GM19467 (cell line): ENCODE measurements around the gene MRPS34.

ENCODE experiments used
- ATAC-seq: cut with Tn5 transposase; IDR thresholded peaks from one replicate; pipeline ENCODE4 v1.9.1; 2021; ENCODE audit warnings: mild to moderate bottlenecking, moderate library complexity; ENCODE audit not compliant: unreplicated experiment

The MRPS34 gene

DNA sequence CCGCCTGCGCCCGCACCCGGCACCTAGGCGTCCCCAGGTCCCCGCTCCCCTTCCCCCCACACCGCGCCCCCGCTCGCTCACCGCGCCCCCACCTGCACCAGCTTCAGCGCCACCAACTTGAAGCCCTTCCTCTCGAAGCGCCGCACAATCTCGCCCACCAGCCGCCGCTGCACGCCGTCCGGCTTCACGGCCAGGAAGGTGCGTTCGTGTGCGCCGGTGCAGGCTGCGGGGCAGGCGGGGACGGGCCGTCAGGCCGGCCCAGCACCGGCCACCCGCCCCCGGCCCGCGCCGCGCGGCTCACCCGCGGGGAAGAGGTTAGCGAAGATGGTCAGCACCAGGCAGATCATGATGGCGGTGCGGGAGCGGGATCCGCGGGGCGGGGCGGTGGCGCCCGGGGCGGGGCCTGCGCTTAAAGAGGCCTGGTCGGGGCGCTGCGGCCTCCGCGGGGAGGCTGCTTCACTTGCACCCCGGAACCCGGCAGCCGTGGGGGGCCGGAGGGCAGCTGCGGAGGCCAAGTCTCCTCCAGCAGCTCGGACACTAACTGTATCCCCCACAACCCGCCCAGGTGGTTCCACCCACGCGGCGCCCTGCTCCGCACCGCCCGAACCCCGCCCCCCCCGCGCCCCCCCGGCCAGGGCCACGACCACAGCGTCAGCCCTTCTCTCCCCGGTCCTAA, 1.6 kb downstream of the MRPS34 start, which contains the start of gene NME3:
NME3 (minus strand) TSS at position 356 of the 676 bp plus-strand sequence; CDS start at position 347, 9 bp downstream.
- ATAC-seq, result no peak

DNA sequence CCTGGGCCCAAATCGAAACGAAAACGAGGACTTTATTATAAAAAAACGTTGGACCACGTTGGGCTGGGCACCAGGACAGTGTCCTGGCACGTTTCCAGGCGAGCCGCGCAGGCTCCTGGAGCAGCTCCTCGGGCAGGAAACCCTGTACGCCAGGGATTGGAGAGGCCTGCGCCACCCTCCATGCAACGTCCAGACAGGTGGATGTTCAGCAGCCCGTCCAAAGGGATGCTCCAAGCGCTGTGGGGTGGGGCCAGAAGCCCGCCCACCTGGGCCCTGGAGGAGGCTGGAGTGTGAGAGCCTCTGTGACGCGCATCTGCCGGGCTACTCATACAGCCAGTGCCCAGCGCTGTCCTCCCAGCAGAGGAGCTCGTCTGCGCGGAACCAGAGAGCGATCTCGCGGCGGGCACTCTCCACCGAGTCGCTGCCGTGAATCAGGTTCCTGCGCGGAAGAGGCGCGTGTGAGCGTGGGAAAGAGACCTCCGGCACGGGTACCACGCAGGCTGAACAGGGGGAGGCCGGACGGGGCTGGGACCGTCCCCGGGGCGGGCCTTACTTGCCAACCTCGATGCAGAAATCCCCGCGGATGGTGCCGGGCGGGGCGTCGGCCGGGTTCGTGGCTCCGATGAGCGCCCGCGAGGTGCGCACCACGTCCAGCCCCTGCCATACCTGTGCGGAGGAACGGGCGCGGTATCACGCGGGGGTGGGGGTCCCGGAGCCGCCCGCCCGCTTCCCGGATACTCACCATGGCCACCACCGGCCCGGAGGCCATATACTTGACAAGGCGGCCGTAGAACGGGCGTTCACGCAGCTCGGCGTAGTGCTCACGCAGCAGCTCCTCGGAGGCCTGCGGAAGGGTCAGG, 2.4 kb downstream of the MRPS34 start:
- no peak for ATAC-seq

DNA sequence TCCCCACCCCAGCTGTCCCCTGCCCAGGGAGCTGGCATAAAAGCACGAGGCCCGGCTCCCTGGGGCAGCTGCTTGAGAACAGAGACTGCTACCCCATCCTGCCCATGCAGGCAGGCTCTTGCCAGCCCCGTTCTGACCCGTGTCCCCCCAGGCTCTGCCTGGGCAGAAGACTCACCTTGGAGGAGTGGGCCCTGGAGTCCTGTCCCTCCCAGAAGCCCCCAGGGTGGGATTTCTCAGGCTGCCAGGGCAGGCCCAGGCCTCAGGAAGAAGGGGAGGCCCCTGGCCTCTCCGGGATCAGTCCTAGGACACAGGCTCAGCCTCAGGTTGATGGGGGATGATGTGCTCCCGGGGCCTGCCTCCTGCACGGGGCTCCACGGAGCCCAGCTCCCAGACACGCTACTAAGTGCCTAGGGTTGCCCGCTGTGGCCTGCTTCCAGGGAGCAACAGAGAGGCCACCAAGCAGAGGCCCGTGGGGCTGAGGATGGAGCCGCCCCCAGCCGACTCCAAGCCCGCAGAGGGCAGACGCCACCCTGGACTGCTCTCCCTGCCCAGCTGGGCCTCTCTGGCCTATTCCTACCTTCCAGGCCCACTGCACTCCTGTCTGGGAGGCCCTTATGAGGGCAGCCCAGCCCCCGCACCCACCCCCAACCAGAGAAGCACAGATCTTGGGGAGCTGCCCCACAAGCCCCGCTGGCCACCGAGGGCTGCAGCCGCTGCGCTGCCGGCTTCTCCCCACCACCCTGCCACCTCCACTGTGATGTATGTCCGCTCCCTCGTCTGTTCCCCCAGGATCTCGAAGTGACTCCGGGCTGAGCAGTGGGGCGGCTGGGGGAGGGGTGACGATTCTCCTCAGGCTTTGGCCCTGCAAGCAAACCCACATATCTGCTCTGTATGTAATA, 3.3 kb downstream of the MRPS34 start:
- no peak for ATAC-seq

DNA sequence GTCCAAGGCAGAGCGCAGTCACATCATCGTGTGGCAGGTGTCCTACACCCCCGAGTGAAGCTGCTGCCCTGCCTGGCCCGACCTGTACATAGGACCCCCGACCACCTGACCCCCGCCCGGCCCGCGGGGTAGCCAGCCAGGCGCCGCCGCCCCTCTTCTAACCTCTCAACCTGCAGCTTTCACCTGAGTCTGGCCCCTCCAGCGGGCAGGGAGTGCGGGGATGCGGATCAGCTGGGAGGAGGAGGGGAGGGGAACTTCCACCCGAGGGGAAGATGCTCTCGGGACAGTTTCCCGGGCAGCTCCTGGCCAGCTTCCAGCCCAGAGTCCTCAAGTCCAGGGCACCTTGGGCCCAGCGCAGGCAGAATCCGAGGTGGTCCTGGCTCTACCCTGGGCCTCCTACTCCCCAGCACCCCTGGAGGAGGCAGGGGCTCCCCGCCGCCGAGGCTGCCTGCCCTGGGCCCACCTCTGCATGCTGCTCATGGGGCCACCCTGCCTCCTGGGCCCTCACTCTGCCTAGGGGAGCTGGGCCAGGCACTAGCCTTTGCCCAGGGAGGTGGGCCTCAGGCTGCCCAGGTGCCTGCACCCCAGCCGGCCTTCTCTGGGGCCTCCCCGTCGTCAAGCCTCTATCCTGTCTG, 4.0 kb downstream of the MRPS34 start:
- no peak for ATAC-seq

DNA sequence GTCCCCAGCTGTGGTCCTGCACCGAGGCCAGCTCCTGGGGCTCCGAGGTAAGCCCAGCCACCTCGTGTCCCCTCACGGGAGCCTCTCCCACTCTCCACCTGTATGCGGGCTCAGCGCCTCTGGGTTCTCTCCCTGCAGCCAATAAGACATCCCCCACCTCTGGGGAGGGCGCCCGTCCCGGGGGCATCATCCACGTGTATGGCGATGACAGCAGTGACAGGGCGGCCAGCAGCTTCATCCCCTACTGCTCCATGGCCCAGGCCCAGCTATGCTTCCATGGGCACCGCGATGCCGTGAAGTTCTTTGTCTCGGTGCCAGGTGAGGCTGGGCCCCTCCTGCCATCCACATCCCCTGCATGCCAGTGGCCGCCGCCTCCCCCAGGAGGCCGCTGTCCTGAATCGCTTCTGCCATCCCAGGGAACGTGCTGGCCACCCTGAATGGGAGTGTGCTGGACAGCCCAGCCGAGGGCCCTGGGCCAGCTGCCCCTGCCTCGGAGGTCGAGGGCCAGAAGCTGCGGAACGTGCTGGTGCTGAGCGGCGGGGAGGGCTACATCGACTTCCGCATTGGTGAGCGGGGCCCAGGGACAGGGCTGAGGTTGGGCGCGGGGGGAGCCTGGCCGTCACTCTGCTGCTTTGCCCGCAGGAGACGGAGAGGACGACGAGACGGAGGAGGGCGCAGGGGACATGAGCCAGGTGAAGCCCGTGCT, 4.7 kb downstream of the MRPS34 start:
- no peak for ATAC-seq

DNA sequence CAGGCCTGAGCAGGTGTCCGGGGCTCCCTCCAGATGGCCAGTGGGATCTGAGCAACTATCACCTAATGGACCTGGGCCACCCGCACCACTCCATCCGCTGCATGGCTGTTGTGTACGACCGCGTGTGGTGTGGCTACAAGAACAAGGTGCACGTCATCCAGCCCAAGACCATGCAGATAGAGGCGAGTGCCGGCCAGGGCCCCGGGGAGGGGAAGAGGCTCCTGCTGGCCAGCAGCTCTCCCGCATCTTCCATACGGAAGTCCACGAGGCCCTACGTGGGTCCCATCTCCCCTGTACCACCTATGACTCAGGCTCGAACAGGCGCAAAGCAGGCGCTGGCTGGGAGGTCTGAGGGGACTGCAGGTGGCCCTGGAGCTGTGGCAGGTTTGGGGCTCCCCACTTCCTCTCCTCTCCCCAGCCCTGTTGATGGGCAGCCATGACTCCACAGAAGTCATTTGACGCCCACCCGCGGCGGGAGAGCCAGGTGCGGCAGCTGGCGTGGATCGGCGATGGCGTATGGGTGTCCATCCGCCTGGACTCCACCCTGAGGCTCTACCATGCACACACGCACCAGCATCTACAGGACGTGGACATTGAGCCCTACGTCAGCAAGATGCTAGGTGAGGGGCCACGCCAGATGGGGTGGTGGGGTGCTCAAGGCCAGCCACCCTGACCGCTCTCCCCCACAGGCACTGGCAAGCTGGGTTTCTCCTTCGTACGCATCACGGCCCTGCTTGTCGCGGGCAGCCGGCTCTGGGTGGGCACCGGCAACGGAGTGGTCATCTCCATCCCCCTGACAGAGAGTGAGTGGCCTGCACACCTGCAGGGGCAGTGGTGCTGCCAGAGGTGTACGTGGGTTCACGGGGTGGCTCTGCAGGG, 5.6 kb downstream of the MRPS34 start:
- ATAC-seq, result no peak

DNA sequence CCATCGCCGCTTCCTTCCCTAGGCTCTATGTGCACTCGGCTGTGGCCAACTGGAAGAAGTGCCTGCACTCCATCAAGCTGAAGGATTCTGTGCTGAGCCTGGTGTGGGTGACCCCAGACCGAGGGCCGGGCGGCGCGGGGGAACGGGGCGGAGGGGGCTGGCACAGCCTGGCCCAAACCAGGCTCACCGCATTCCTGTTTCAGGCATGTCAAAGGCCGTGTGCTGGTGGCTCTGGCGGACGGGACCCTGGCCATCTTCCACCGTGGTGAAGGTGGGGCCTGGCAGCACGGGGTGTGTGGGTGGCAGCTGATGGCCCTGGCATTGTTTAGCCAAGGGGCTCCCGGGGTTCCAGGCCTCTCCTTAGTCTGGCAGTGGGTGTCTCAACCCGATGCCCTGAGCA, 6.2 kb downstream of the MRPS34 start:
- no peak for ATAC-seq

DNA sequence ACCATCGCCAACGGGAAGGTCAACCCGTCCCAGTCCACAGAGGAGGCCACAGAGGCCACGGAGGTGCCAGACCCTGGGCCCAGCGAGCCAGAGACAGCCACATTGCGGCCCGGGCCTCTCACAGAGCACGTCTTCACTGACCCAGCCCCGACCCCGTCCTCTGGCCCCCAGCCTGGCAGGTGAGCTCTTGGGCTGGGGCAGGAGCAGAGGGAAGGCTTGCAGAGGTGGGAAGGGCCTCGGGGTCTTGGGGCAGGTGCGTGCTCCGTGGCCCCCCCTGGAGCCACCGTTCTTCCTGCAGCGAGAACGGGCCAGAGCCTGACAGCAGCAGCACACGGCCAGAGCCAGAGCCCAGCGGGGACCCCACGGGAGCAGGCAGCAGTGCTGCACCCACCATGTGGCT, 6.7 kb downstream of the MRPS34 start:
- no peak for ATAC-seq

DNA sequence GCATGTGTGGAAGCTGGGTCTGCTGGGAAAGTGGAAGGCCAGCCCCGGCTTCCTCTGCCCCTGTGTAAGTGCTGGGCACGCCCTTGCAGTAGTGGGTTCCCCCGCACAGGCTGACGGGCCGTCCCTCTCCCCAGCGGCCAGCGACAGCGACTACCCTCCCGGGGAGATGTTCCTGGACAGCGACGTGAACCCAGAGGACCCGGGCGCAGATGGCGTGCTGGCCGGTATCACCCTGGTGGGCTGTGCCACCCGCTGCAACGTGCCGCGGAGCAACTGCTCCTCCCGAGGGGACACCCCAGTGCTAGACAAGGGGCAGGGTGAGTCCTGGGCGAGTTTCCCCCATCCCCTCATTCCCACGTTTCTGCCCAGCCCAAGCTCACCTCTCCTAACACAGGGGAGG, 7.1 kb downstream of the MRPS34 start:
- ATAC-seq, result no peak

DNA sequence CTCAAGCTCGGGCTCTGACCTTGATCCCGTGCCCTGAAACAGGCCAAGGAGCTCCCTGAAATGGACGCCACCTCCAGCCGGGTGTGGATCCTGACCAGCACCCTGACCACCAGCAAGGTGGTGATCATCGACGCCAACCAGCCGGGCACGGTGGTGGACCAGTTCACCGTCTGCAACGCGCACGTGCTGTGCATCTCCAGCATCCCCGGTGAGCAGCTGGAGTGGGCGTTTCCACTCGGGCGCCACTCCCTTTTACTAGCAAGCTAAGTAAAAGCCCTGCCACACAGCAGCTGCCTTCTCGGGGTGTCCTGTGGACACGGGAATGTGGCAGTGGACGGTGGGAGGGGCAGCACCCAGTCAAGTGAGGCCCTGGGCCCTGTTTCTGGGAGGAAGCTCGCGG, 8.0 kb downstream of the MRPS34 start:
- no peak for ATAC-seq

DNA sequence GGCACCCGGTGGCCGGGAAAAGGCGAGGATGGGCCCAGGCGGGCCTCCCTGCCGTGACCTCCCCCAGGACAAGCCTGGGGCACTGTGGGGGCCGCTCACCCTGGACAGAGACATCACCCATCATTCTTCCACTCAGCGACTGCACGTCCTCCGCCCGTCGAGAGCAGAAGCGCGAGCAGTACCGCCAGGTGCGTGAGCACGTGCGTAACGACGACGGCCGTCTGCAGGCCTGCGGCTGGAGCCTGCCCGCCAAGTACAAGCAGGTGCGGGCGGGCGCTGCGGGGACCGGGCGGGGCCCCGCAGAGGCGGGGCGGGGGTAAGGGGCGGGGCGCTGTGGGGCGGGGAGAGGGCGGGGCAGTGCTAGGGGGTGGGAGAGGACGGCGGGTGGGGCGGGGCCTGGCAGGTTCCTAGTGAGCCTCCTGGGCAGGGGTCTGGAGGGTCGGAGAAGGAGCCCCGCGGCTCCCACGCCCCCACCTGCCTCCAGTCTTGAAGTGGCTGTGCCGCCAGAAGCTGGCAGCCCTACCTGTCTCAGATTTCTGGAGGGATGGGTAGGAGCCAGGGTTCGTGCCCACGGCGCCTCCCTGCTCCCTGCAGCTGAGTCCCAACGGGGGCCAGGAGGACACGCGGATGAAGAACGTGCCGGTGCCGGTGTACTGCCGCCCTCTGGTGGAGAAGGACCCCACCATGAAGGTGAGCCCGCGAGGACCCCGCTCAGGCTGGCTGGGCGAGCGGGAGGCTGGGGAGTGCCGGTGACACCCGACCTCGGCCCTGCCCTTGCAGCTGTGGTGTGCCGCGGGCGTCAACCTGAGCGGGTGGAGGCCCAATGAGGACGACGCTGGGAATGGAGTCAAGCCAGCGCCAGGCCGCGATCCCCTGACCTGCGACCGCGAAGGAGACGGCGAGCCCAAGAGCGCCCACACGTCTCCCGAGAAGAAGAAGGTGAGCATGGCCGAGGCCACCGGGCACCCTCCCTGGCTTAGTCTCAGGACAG, 9.1 kb downstream of the MRPS34 start:
- ATAC-seq, result no peak

DNA sequence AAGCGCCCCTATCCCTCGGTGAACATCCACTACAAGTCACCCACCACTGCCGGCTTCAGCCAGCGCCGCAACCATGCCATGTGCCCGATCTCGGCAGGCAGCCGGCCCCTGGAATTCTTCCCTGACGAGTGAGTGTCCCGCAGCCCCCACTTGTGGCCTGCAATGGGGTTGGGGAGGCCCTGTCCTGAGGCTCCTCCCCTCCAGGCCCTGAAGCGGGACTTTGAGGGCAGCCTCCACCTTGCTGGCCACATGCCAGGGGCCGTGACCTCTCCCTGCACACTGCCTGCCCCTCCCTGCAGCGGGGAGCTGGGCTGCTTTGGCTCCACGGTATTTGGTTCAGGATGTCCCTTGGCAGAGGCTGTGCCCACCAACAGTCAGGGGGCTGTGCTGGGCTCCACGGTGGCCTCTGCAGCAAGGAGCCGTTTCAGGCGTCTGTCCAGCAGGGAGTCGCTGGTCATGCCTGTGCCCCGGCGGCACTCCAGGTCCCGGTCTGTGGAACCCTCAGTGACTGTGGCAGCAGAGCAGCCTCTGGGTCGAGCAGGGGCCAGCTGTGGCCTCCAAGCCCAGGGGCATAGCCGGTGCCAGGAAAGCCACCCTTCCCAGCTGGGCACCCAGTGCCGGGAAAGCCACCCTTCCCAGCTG, 9.9 kb downstream of the MRPS34 start:
- ATAC-seq, result no peak

DNA sequence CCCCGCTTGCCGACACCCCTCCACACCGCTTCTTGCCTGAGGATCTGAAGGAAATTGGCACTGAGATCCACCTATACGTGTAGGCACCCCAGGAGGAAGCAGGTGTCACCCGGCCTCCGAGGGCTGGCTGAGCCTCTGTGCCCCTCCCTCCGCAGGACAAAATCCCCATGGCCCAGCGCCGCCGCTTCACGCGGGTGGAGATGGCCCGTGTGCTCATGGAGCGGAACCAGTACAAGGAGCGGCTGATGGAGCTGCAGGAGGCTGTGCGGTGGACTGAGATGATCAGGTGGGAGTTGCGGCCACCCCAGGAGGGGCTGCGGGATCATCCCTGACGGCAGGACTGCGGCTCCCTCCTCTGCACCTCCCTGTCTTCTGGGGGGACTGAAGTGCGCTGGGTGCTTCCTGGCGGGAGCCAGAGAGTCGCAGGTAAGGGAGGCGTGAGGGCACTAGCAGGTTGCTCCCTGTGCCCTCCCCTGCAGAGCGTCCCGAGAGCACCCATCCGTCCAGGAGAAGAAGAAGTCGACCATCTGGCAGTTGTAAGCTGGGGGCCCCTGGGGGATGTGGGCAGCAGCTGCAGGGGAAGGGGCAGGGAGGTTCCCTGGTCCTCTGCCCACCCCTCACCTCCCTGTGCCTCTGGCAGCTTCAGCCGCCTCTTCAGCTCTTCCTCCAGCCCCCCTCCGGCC, 10.6 kb downstream of the MRPS34 start:
- no peak for ATAC-seq

DNA sequence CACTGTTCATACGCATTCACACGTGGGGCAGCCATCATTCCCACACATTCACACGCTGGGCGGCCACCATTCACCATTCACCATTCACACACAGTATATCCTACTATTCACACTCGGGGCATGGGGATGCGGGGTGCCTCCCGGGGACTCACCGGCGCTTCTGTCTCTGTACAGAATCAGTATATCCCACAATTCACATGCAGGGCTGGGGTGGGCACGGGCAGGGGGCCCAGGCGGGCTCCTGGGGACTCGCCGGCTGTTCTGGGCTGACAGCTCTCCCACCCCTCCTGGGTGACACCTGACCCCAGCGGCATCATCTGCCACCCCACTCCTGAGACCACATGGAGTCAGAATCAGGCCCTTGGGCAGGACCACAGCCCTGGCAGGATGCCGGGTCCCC, 11.2 kb downstream of the MRPS34 start:
- no peak for ATAC-seq

DNA sequence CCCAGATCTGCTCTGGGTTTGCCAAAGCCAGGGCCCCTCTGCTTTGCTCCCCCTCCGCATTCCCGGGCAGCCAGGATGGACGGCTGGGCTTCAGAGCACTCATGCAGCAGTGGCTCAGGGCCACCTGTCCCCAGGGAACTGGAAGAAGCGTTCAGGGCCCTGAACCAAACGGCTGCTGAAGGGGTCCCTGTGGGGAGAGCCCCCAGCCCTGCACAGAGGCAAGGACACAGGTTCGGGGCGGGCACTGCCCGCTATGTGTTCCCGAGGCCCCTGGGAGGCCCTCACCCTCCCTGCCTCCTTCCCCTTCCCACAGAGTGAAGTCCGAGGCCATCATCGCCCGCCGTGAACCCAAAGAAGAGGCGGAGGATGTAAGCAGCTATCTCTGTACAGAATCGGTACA, 12.0 kb downstream of the MRPS34 start:
- no peak for ATAC-seq

DNA sequence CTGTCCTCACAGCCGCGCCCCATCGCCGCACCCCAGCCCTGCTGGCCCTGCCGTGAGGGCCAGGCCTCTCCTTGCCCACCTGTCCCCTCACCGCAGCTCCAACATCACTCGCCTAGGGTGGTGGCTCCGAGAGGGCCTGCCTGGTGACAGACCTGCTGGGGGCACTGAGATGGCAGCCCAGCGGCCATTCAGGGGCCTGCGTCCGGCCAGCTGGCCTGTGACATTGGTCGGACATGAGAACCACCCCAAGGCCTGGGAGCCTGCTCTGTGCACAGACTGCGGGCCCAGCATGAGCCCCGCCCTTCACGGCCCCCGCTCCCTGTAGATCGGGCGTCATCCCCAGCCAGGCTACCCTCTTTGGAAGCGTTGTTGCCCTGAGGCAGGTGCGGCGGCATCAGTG, 13.4 kb downstream of the MRPS34 start:
- ATAC-seq, result no peak

DNA sequence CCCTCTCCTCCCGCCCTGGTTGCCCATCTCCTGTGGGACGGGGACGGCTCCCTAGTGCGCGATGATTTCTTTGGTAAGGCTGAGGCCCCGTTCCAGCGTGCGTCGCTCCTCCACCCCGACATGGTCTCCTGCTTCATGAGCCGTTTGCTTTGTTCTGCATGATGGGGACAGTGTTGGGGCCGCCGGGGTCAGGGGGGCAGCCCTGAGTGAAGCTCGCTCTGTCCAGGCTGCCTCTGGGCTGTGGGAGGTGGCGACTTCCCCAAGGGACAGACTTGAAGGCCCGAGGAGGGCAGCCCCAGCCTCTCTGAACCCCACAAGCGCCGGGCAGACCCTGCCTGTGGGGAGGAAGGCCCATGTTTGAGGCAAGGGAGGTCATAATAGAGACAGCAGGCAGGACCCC, 14.0 kb downstream of the MRPS34 start:
- no peak for ATAC-seq
